Thyroid gland (tissue), 4 donors: Measurements from ENCODE around the gene ACVR1B.

Experiments
- CTCF ChIP-seq, 6 experiments: fragments of 200-600 bp in 3 of 6; fragments of 450-650 bp in 3 of 6; sonication (generic) in 3 of 6; IDR thresholded peaks; one replicate each; pipeline ENCODE4 v1.5.1; 2016 to 2019; ENCODE audit warnings: antibody characterized with exemption in 6 of 6, mild to moderate bottlenecking in 2 of 6, inconsistent platforms in 1 of 6, moderate library complexity in 1 of 6
- POLR2A ChIP-seq, 2 donors: fragments of 450-650 bp; IDR thresholded peaks; one replicate each; pipeline ENCODE4 v1.6.1; 2017; ENCODE audit warnings: antibody characterized with exemption in 2 of 2, mild to moderate bottlenecking in 2 of 2, moderate library complexity in 1 of 2

- no peak for TF ChIP-seq CTCF (IDR thresholded peaks at IDR 0.05)
- TF ChIP-seq POLR2A (IDR thresholded peaks at IDR 0.05): no peak
Observed at GRCh38 chr12:52026263-52026662, 74.8 kb downstream of the ACVR1B start.
